ENCODE measurements around the gene PEAR1. TPM values are rescaled to one million over a fixed set of nuclear protein-coding genes. Genes with fewer than 3 reads are reported as not detected.

The PEAR1 gene
- total RNA-seq, 2 experiments from 2014 or later = 0.04 TPM; not detected in 1

DNA sequence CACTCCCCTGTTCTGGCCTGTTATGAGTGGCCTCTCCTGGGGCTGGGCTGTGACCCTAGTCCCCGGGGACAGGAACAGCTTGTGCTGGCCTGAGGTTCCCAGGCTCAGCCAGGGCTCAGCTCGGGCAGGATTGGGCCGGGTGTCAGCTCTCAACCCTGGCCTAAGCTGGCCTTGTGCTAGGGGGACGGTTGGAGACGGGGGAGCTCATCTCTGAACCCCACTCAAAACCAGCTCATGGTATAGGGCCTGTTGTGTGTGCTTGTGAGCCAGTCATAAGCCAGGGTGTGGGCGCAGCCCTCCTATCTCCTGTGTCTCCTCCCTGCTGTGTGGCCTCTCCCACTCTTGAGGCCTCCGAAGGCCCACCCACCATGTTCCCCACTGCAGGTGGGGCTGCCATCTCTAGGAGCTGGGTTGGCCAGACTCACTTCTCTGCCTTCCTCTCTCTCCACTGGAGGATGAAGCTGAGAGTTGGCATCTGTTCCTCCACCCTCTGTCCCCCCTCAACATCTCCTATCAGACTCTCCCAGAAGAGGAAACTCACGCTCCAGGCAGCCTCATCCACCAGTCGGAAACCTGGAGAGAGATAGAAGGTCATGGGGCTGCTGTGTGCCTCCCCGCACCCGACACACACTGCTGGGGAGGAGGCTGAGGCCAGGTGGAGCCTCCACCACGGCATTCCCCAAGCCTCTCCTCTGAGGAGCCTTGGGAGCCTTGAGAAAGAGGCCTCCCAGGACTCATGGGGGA is 1.4 kb downstream of the PEAR1 start:
- ChIA-PET POLR2A (no interaction called here), CTCF (interaction anchor here (0.9 to 1.3 kb wide), 3 partner anchors 33 to 189 kb away, joined by 3 read pairs; partner anchors contain the start of gene CRABP2)

DNA sequence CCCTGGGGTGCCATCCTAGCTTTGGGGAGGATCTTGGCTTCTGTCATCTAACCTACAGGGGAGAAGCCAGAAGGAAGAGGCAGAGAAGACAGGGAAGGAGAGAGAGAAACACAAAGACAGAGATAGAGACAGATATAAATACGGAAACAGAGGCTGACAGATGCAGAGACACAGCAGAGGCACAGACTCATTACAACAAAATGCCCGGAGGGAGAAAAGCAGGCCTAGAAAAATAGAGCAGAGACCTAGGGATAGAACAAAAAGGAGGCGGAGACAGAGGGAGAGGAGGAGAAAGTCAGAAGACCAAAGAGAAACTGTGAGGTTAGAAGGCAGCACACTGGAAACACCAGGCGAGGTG is 1.9 kb downstream of the PEAR1 start:
- CTCF ChIA-PET = interaction anchor here (0.9 kb wide), 2 partner anchors 32 to 57 kb away, joined by 3 read pairs; no protein-coding TSS in a partner anchor
- POLR2A ChIA-PET = no interaction called here

DNA sequence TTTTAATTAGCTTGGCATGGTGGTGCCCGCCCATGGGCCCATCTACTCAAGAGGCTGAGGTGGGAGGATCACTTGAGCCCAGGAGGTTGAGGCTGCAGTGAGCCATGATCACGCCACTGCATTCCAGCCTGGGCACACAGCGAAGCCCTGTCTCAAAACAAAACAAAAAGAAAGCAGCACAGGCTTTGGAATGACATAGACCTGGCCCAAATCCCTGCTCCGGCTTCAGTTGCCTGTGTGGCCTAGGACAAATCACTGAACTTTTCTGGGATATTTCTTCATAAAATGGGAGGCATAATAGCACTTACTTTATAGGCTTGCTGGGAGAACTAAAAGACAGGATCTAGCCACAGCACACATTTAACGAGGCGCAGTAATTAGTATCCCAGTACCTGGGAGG is 2.4 kb downstream of the PEAR1 start:
- POLR2A ChIA-PET = no interaction called here
- CTCF ChIA-PET = no interaction called here

DNA sequence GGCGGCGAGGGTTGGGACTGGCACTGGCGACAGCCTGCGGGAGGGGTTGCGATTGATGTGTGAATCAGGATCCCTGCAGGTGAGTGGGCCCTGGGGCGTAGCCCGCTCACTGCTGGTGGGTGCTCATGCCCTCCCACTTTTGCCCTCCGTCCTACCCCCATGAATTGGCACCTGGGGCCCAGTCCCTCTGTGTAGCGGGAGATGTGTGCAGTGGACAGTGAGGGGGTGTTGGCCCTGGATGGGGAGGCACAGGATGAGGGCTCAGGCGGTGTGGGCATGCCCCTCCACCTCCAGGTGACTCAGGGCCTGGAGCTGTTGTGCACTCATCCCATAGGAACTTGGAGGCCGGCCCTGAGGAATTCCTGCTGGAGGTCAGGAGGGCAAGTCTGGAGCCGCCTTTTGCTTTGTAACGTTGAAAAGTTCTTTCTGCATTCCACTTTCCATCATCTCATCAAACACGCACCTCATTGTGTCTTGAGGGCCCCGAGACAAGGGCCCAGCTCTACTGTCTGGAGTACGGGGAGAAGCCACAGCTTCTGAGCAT is 3.0 kb downstream of the PEAR1 start:
- POLR2A ChIA-PET = no interaction called here
- CTCF ChIA-PET = no interaction called here

DNA sequence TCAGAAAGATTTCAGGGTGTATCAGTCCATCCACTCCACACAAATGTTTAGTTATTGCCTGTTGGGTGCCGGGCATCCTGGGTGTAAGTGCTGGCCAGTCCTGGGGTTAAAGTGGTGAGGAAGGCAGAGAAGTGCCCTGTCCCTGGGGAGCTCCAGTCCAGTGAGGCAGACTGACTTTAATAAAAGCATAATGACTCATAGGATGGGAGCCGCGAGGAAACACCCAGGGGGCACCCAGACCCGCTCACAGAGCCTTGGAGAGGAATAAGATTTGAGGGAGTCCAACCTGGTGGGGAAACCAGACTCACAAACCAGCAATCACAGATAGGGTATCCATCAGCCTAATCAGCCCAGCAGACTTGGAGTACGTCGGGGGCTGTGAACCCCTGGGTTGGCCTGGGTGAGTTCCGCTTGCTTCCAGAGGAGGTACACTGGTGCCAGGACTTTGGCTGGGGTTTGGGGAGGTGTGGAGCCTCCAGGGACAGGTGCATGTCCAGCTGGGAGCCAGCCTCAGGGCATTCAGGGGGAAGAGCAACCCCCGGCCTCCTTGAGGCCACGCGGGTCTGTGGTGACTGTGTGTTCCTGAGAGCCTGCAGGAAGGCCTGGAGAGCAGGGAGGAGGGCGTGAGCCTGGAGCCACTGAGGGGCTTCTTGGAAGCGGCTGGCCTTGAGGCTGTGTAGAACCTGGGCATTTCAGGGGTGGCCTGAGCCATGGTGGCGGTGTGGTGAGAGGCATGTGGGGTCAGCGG is 3.7 kb downstream of the PEAR1 start:
- POLR2A ChIA-PET = no interaction called here

DNA sequence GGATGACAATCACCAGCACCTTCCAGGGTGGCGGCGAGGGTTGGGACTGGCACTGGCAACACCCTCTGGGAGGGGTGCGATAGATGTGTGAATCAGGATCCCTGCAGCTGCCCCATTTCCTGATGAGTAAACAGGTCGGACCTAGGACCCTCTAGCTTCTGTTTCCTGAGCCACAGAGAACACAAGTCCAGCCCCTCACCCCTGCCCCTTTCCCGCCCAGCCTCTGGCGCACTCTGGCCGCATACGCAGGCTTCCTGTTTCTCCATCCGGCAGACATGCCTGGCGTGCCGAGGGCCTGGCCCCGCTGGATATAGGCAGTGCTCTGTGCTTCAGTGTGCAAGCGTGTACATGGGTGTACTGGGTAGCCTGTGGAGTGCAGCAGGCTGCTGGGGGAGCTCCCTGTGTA is 4.6 kb downstream of the PEAR1 start:
- POLR2A ChIA-PET = no interaction called here
- CTCF ChIA-PET = no interaction called here

More for the DNA sequence above, 3.7 kb downstream of the PEAR1 start:
- CTCF ChIA-PET = no interaction called here

DNA sequence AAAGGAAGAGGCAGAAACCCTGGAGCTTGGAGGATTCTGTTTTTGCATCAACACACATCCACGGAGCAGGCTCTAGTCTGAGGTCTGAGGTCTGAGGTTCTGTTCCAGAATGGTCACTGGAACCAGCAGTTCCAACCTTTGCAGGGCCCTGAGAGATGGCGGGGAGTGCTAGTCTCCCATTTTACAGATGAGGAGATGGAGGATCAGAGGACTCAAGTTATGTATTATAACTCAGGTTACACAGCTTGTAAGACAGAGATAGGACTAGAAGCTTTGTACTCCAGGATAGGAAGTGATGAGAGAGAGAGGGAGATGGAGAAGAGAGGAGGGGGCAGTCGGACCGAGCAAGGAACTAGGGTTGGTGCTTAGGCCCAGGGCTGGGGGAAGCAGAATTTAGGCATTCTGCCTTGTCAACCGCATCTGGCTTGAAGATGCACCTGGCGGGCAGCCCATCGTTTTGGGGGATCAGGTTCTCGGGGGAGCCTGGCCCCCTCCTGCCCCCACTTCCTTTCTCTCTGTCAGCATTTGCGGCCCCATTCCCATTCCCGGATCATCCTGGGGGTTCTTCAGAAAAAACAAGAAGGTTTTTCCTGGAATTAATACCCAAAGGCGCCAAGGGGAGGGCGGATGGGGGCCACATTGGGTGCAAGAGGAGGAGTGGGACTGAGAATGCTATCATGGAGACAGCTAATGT is 5.6 kb downstream of the PEAR1 start:
- POLR2A ChIA-PET = no interaction called here
- CTCF ChIA-PET = interaction anchor here (0.9 to 1.0 kb wide), 2 partner anchors 12 to 60 kb away, joined by 3 to 4 read pairs; no protein-coding TSS in a partner anchor

DNA sequence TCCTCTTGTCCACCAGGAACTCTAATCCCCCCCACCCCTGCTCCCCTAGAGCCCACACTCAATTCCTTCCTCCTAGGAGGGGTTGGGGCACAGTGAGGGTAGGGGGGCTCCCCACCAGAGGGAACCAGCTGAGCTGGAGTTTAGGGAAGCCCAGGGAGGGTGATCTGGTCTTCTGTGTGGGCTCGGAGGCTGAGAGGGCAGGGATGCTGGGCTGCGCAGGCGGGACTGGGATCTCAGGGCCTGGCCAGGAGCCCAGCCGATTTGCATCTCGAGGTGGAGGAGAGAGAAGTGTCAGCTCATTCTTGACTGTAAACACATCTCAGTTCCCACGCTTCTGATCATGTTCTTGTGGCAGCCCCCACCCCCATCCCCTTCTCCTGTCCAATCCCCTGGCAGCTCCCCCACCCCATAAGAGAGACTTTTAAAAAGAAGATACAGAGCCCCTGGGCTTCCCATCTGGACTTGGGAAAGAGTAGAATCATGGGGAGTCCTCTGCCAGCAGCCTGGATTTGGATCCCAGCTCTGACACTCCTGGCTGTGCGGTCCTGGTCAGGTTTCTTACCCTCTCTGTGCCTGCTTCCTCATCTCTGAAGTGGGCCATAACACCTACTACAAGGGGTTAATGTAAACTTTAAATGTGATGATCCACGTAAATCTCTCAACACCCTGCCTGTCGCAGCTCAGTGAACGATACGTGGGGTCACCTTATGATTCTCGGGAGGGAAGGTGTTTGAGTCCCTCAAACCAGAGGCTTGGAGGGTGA is 6.6 kb downstream of the PEAR1 start:
- CTCF ChIA-PET = interaction anchor here (0.6 to 1.0 kb wide), 3 partner anchors 11 to 223 kb away, joined by 3 read pairs; no protein-coding TSS in a partner anchor

DNA sequence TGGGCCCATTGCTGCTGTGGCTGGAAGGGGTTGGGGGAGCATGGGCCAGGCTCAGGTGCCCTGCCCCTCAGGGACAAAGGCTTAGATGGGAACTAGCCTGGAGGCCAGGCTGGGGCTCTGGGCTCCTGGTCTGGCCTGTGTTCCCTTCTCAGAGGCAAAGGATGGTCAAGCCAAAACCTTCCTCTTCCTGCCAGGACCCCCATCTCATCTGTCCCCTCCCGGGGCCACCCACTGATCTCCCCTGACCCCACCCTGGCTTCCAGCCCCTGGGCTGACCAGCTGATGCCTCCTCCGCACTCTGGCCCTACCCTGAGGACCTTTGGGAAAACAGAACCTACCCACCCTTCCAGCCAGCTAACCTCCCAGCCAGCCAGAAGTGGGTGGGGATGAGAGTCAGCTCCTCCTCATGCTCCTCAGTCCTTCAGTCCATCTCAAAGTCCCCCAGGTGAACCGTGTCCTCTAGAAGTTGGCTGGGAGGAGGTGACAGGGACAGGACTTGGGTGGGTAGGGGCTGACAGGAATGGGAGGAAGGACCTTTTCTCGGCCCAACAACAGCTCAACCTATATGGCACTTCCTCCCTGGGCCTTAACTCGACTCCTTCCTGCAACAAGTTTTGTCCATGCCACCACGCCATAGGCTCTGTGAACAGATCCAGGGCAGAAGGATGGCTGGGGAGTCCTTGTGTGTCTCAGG is 7.5 kb downstream of the PEAR1 start:
- POLR2A ChIA-PET = no interaction called here
- CTCF ChIA-PET = interaction anchor here (0.6 to 0.9 kb wide), 3 partner anchors 8 to 223 kb away, joined by 3 to 4 read pairs (median 3); no protein-coding TSS in a partner anchor

More for the DNA sequence above, 6.6 kb downstream of the PEAR1 start:
- POLR2A ChIA-PET = no interaction called here

DNA sequence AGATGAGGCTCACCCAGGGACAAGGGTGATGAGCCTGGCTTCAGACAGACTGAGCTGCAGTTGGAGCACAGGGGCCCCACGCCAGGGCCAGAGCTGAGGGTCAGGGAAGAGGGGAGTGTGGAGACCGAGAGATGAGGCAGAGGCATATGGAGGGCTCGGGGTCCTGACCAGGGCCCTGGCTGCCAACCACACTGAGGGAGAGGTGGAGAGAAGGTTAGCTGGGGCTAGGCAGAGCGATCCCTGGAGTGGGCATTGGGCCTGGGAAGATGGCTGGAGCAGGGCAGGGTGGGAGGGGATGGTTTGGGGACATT is 8.0 kb downstream of the PEAR1 start:
- POLR2A ChIA-PET = no interaction called here
- CTCF ChIA-PET = interaction anchor here (0.6 to 1.4 kb wide), 2 partner anchors 9 to 10 kb away, joined by 3 to 4 read pairs; no protein-coding TSS in a partner anchor

DNA sequence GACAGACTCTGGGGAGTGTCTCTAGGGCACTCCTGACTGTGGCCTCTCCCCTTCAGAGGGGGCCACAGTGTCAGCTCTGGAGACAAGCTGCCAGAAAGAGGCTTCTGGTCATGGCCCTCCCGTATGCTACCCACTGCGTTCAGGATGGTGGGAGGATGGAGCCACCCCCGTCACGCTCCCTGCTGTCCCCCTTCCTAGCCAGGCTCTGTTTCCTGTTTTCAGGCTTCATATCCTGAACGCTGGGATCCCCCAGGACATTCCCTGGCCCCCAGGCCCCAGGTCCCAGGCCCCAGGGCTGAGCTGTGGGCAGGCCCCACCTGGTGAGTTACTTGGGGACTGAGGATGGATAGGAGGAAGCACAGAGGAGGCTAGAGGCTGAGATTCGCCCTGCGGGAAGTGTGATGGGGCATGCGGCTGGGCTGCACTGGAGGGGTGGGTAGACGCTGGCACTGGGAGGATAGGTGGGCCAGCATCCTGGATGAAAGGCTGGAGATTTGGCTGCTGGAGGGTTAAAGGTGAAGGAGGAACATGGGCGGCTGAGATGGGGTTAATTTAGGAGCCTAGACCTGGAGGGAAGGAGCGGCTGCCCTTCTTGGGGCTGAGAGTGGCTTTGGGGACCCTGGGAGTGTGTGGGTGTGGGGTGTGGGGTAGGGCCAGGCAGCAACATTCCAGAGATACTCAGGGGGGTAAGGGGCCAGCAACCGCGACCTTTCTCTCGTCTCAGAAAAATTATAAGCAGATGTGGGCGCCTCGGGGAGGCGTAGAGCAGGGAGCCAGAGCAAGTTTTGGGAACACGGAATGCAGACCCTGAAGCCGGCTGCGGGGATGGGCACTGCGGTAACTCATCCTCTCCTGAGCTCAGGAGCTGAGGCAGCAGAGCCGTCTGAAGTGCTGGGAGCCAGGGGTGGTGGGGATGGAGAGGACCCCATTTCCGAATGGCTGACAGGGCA is 8.7 kb downstream of the PEAR1 start:
- ChIA-PET POLR2A (no interaction called here), CTCF (interaction anchor here (1.4 kb wide), 1 partner anchor 9 kb away, joined by 3 read pairs; no protein-coding TSS in a partner anchor)

DNA sequence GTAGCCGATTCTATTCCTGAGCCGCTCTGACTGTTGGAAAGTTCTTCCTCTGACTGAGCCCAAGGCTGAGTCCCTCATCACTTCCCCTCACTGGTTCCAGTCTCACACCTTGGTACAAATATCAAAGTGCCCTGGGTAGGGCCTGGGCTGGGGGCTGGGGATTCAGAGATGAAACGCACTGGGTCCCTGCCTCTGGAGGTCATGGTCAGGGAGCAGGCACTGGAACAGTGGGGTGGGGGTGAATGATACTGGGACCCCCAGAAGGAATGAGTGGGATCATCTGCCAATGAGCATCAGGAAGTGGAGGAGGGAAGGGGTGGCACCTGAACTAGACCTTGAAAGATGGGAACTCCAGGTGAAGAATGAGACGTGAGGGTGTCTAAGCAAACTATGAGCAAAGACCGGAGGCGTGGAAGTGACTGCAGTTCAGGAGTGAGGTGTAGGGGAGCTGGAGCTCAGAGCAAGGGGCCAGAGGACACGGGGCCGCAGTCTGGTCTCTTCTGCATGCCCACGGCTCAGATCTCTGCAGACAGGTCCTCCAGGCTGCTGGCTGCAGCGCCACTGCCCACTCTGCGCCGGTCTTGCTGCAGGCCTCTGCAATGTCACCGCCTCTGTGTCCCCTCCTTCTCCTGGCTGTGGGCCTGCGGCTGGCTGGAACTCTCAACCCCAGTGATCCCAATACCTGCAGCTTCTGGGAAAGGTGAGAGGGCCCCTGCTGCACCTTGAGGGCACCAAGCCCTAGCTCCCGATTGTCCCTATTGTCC is 10.0 kb downstream of the PEAR1 start:
- ChIA-PET POLR2A (no interaction called here), CTCF (no interaction called here)

DNA sequence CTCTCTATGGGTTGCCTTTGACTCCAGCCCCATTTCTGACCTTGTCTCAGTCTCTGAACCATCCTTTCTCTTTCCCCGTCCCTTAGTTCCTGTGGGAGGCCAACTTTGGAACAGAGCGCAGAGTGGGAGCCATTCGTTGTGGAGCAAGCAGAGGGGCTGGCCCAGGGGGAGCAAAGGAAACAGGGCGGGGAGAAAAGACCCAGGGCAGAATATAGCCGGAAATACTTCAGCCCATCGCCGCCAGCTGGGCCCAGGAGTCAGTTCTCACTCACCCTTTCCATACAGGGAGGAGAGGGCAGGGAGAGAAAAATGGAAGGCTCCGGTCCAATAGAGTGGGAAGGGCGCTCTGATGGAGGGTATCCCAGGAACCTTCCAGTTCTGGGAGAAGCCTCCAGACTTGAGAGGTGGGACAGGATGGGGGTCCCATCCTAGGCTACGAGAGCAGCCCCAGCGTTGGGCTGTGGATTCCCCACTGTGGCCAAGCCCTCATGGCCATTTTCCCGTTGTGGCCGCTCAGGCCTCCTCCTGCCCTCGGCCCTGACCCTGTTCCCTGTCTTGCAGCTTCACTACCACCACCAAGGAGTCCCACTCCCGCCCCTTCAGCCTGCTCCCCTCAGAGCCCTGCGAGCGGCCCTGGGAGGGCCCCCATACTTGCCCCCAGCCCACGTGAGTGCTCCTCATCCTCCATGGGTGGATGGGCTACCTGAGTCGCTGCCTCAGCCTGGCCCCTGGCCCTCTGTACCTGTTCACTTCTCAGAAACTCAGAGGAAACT is 10.9 kb downstream of the PEAR1 start:
- CTCF ChIA-PET = no interaction called here

DNA sequence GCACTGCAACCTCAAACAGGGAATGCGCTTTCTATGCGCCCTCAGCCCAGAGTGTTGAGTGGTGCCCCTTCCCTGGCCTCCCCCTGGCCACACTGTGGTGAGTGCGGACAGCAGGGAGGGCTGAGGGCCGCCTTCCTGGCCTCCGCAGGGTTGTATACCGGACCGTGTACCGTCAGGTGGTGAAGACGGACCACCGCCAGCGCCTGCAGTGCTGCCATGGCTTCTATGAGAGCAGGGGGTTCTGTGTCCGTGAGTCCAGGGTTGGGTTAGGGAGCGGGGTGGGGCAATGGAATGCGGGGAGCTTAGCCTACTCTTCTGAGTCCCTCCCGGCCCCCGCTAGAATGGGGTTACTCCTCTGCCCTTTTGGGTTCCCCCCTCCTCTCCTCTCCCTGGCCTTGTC is 11.7 kb downstream of the PEAR1 start:
- CTCF ChIA-PET = interaction anchor here (0.6 kb wide), 1 partner anchor 15 kb away, joined by 3 read pairs; no protein-coding TSS in a partner anchor
- POLR2A ChIA-PET = no interaction called here

More for the DNA sequence above, 10.9 kb downstream of the PEAR1 start:
- POLR2A ChIA-PET = no interaction called here

DNA sequence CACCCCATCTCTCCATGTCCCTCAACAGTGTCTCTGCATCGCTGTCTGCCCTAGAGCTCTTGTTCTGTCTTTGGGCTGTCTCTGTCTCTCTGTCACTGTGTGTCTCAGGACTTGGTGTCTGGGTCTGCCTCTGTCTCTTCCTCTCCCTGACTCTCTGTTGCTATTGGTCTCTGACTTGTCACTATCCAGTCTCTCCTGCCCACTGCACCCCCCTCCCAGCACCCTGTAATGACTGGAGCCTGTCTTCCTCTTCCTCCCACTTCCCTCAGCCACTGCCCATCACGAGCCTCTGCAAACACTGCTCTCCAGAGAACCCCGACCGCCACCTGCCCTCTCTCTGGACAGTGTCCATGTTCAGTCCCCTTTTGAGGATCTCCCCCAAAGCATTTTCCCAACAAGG is 12.1 kb downstream of the PEAR1 start:
- CTCF ChIA-PET = interaction anchor here (0.6 kb wide), 1 partner anchor 15 kb away, joined by 3 read pairs; no protein-coding TSS in a partner anchor
- POLR2A ChIA-PET = no interaction called here

DNA sequence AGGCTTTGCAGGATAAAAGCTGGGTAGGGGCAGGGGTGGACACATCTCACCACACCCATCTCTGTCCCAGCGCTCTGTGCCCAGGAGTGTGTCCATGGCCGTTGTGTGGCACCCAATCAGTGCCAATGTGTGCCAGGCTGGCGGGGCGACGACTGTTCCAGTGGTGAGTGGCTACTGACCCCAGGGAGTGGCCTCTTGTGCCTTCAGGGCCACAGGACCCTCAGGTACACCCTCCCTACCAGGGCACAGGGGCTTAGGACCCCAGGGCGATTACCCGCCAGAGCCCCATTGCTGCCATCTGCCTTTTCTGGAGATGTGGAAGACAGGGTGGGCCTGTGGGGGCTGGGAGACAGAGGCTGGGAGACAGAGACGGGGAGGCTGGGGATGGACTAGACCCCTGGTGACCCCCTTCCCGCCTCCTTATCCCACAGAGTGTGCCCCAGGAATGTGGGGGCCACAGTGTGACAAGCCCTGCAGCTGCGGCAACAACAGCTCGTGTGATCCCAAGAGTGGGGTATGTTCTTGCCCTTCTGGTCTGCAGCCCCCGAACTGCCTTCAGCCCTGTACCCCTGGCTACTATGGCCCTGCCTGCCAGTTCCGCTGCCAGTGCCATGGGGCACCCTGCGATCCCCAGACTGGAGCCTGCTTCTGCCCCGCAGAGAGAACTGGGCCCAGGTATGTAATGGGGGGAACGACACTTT is 12.8 kb downstream of the PEAR1 start:
- ChIA-PET CTCF (no interaction called here), POLR2A (no interaction called here)
